ENCODE measurements around the gene BNIP1. TPM values are rescaled to one million over a fixed set of nuclear protein-coding genes. Genes with fewer than 3 reads are reported as not detected.

The BNIP1 gene
- total RNA-seq, 1 experiment from 2014 or later: 13.5 TPM

DNA sequence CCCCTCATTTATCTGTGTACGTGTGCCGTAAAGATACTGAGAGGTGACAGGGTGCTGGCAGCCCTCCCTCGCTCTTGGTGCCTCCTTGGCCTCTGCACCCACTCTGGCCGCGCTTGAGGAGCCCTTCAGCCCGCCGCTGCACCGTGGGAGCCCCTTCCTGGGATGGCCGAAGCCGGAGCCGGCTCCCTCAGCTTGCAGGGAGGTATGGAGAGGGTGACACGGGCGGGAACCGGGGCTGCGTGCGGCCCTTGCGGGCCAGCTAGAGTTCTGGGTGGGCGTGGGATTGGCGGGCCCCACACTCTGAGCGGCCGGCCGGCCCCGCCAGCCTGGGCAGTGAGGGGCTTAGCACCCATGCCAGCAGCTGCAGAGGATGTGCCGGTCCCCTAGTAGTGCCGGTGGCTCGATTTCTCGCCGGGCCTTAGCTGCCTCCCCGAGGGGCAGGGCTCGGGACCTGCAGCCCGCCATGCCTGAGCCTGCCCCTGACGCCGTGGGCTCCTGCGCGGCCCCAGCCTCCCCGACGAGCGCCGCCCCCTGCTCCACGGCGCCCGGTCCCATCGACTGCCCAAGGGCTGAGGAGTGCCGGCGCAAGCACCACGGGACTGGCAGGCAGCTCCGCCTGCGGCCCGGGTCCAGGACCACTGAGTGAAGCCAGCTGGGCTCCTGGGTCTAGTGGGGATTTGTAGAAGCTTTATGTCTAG, 69.1 kb downstream of the BNIP1 start:
- no peaks in the 10 kb centered on the region for H3K4me1 ChIP-seq (replicated peaks; ENCODE audit: insufficient read depth)
- H2AFZ ChIP-seq: no peak overlapping the region
- H3K9me3 ChIP-seq (ENCODE audit: insufficient read depth, low read depth): no peaks in the 10 kb centered on the region
- H3K27me3 ChIP-seq (ENCODE audit: insufficient read depth, low read depth): peaks cover 57% of the 10 kb centered on the region; the same call in 1 of the 2 replicates
- CTCF ChIA-PET: no interaction called here
- BruUV-seq (replicated peaks): no TSS peak
- no peak for TF ChIP-seq EZH2 (IDR thresholded peaks at IDR 0.05; ENCODE audit: low read depth)
- TF ChIP-seq, protein P1, sequence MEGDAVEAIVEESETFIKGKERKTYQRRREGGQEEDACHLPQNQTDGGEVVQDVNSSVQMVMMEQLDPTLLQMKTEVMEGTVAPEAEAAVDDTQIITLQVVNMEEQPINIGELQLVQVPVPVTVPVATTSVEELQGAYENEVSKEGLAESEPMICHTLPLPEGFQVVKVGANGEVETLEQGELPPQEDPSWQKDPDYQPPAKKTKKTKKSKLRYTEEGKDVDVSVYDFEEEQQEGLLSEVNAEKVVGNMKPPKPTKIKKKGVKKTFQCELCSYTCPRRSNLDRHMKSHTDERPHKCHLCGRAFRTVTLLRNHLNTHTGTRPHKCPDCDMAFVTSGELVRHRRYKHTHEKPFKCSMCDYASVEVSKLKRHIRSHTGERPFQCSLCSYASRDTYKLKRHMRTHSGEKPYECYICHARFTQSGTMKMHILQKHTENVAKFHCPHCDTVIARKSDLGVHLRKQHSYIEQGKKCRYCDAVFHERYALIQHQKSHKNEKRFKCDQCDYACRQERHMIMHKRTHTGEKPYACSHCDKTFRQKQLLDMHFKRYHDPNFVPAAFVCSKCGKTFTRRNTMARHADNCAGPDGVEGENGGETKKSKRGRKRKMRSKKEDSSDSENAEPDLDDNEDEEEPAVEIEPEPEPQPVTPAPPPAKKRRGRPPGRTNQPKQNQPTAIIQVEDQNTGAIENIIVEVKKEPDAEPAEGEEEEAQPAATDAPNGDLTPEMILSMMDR (conservative IDR thresholded peaks at IDR 0.05): no peak
- no peak overlapping the region for H3K27ac ChIP-seq
- H3K79me2 ChIP-seq (ENCODE audit: low read depth): no peaks in the 10 kb centered on the region
- no peaks in the 10 kb centered on the region for H3K36me3 ChIP-seq (ENCODE audit: low read depth)
- intact Hi-C loops (cut with micrococcal nuclease; ENCODE audit: unreplicated experiment): no loop called here
- H4K20me1 ChIP-seq (ENCODE audit: insufficient read depth): no peaks in the 10 kb centered on the region
- POLR2A ChIA-PET (ENCODE audit: unreplicated experiment): no interaction called here
- H3K4me2 ChIP-seq: no peak overlapping the region
- DNase-seq: no peak
- H3F3A ChIP-seq (ENCODE audit: insufficient read depth, low read depth): no peaks in the 10 kb centered on the region
- H3K9me2 ChIP-seq (ENCODE audit: insufficient read depth): no peaks in the 10 kb centered on the region
- H3K4me3 ChIP-seq: no peak overlapping the region

Other genes with a start within 250 kb of the BNIP1 start
- 54.4 and 87.1 TPM in 2 replicates for gene RPL26L1, start 185.1 kb upstream of the BNIP1 start, total RNA-seq (2021)
- 190 and 251 TPM in 2 replicates for gene ATP6V0E1, start 160.8 kb upstream of the BNIP1 start, total RNA-seq (2021)
- 16.9 and 21.9 TPM in 2 replicates for gene CREBRF, start 88.2 kb upstream of the BNIP1 start, total RNA-seq (2021)
- 2.2 and 3.4 TPM in 2 replicates for gene NKX2-5, start 90.7 kb downstream of the BNIP1 start, total RNA-seq (2021)
- 42.2 and 63.5 TPM in 2 replicates for gene STC2, start 183.9 kb downstream of the BNIP1 start, total RNA-seq (2021)